Neutrophil (primary cell): ENCODE measurements around the gene AHR.

Experiments
- H3K27ac ChIP-seq: fragments of 200-600 bp; sonication (generic); 2 replicates; pipeline ENCODE4 v1.5.1; 2016; ENCODE audit warnings: mild to moderate bottlenecking, moderate library complexity
- H3K27me3 ChIP-seq: fragments of 200-600 bp; sonication (generic); 2 replicates; pipeline ENCODE4 v1.6.0; 2016; ENCODE audit warnings: mild to moderate bottlenecking
- H3K36me3 ChIP-seq: fragments of 200-600 bp; sonication (generic); 2 replicates; pipeline ENCODE4 v1.5.1; 2017
- H3K4me1 ChIP-seq, 2 experiments: fragments of 200-600 bp in 1 of 2; sonication (generic) in 1 of 2; 1 replicate in 1 of 2; 2 replicates in 1 of 2; pipeline versions ENCODE4 v1.5.1 to v1.6.1; 2013 to 2016; ENCODE audit warnings: low read depth in 1 of 2, low read length in 1 of 2, mild to moderate bottlenecking in 1 of 2, moderate library complexity in 1 of 2; ENCODE audit not compliant: control insufficient read depth in 1 of 2, insufficient read depth in 1 of 2
- H3K4me3 ChIP-seq, 2 experiments: fragments of 200-600 bp in 1 of 2; sonication (generic) in 1 of 2; 1 replicate in 1 of 2; 2 replicates in 1 of 2; pipeline ENCODE4 v1.5.1; 2013 to 2016; ENCODE audit warnings: low read depth in 1 of 2, low read length in 1 of 2, mild to moderate bottlenecking in 1 of 2, moderate library complexity in 1 of 2
- H3K9me3 ChIP-seq: fragments of 200-600 bp; sonication (generic); 2 replicates; pipeline ENCODE4 v1.5.1; 2016
- CTCF ChIP-seq: fragments of 200-600 bp; sonication (generic); IDR thresholded peaks from 2 replicates; pipeline ENCODE4 v1.5.1; 2016; ENCODE audit warnings: antibody characterized with exemption

The AHR gene

GRCh38 chr7:17354473-17354872 lies 56.0 kb downstream of the AHR start:
- no peaks in the 10 kb centered on the region for H3K27me3 ChIP-seq
- no peaks in the 10 kb centered on the region for H3K36me3 ChIP-seq
- no peaks in the 10 kb centered on the region for H3K4me1 ChIP-seq
- TF ChIP-seq CTCF, result no peak
- no peak overlapping the region for H3K4me3 ChIP-seq
- no peak overlapping the region for H3K27ac ChIP-seq
- no peaks in the 10 kb centered on the region for H3K9me3 ChIP-seq

- Histone ChIP-seq H3K36me3 (no peaks in the 10 kb centered on the region), H3K4me3 (no peak overlapping the region), H3K9me3 (no peaks in the 10 kb centered on the region), H3K27ac (no peak overlapping the region), H3K4me1 (no peaks in the 10 kb centered on the region), H3K27me3 (no peaks in the 10 kb centered on the region)
- TF ChIP-seq CTCF, result no peak
Observed at GRCh38 chr7:17355050-17355449, 56.6 kb downstream of the AHR start.

- Histone ChIP-seq H3K36me3 (no peaks in the 10 kb centered on the region), H3K27ac (no peak overlapping the region), H3K27me3 (no peaks in the 10 kb centered on the region), H3K9me3 (no peaks in the 10 kb centered on the region), H3K4me3 (no peak overlapping the region), H3K4me1 (no peaks in the 10 kb centered on the region)
- no peak for TF ChIP-seq CTCF
Observed at GRCh38 chr7:17357952-17358351, 59.5 kb downstream of the AHR start.

- Histone ChIP-seq H3K36me3 (no peaks in the 10 kb centered on the region), H3K4me1 (no peaks in the 10 kb centered on the region), H3K4me3 (no peak overlapping the region), H3K27me3 (no peaks in the 10 kb centered on the region), H3K27ac (no peak overlapping the region), H3K9me3 (no peaks in the 10 kb centered on the region)
- TF ChIP-seq CTCF, result no peak
Observed at GRCh38 chr7:17359610-17360009, 61.2 kb downstream of the AHR start.

- no peaks in the 10 kb centered on the region for H3K27me3 ChIP-seq
- no peak for TF ChIP-seq CTCF
- no peak overlapping the region for H3K27ac ChIP-seq
- H3K36me3 ChIP-seq, result no peaks in the 10 kb centered on the region
- H3K9me3 ChIP-seq, result no peaks in the 10 kb centered on the region
- no peaks in the 10 kb centered on the region for H3K4me1 ChIP-seq
- no peak overlapping the region for H3K4me3 ChIP-seq
Observed at GRCh38 chr7:17362439-17363105, 64.1 kb downstream of the AHR start.
